HCEC 1CT (cell line): ENCODE data around the gene LEMD1.
A peak's percentile ranks its signal among the peaks of the same experiment; 100 is the strongest.

ENCODE experiments used
- DNase-seq: peaks from one replicate; pipeline ENCODE4 v3.0.0-alpha.2; 2017

Gene LEMD1, protein sequence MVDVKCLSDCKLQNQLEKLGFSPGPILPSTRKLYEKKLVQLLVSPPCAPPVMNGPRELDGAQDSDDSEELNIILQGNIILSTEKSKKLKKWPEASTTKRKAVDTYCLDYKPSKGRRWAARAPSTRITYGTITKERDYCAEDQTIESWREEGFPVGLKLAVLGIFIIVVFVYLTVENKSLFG

DNA sequence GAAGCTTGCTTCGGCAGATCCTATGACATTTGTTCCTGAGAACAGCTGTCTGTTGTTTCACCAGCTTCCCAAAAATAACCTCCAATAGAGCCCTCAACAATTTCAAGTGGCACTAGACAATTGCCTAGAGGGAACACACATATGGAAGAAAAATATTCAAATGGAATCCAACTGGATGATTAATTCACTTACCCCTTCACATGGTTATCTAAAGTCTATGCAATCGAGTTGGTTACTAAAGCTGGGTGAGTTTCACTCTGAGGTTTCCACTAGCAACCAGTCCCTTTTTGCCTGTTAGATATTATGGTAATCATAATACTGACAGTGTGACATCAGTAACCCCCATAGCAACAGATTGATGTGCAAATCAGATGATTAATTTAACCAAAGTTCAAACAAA, at the start of gene LEMD1:
Gene LEMD1, minus strand, starts transcription at position 259 of the 400 bp plus-strand sequence. CDS start 1,520 bp downstream, outside the sequence.
- no peak for DNase-seq

DNA sequence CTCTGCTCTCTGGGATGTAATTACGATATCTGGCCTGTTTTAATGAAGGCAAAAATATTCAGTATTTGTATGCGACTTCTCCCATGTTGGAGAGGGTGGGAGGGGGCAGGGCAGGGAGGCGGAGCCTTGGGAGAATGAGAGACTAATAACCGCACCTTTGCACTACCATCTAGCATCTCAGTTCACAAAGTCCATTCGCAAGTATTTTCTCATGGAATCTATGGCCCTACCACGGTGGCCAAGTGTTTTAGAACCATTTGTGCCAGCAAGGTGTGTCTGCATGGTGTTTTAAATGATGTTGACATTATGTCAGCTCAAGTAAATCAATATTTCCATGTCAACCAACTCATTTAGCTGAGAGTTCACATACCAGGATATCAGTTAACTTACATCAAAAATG, 48.3 kb upstream of the LEMD1 start:
- DNase-seq, result no peak

DNA sequence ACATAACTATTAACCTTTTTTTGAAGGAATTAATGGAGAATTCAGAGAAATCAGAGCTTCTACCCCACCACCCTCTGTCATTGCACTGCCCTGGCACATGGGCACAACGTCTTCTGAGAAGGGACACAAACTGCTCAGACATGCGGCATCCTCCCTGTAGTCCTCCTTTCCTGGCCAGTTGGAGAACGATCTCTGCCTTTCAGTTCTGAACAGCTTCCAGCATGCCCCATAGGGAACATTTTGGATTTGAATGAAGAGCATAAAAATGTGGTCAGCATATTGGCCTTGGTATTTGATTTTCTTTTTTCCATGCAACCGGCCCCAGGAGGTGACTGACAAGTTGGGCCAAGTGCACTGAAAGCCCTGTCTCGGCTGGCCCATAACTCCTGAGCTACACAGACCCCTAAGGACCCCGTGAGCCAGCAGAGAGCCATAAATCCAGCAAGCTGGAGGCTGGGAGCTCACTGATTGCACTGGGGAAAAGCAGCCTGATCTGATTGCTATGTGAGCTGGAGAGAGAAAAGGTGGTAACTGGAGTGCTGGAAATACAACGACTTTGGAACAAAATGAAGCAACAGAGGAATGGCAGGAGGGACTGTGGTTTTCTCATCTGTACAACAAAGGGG, 44.9 kb upstream of the LEMD1 start:
- no peak for DNase-seq

DNA sequence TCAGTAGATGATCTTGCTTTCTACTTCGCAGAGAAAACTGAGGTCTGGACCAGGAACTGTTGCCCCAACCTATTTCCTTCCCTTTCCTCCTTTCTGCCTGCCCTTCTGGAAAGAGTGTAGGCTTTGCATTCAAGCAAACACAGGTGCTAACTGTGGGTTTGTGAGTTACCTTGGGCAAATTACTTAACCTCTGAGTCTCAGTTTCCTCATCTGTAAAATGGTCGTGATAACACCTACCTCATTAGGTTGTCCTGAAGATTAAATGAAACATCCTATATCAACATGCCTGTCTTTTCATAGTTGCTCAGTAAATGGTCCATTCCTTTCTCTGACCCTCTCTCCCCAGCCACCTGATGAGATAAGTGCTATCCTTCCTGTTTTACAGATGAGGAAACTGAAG, 43.5 kb upstream of the LEMD1 start:
- no peak for DNase-seq

DNA sequence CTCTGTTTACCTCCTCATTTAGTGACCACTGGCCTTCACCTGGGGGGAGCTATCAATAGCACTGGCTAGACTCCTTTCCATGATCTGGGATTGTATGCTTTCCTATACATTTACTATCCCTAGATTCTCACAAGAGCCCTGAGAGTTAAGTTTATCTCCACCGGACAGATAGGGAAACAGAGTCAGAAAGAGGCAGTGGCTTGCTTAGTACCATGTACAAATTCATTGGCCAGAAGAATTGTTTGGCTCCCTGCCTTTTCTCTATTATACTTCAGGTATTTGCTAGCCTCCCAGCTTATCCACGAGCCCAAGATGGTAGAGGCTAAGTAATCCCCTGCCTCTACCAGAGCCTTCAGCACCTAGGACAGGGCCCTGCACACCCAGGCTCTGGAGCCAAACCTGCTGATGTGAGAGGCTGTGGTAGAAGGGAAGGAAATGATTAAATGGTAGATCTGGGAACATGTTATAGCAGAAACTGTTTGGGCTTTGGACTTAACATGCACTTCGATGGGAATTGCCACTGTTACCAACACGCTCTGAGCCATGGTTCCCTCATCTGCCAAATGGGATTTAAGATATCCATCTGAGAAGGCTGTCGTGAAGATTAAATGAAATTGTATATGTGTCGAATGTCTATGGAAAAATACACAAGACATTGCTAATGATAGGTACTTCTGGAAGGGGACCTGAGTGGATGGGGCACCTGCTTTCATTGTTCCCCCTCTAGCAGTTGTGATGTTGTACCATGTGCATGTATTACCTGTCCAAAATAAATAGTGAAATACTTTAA, 37.1 kb upstream of the LEMD1 start:
- peak; percentile 23 for DNase-seq

DNA sequence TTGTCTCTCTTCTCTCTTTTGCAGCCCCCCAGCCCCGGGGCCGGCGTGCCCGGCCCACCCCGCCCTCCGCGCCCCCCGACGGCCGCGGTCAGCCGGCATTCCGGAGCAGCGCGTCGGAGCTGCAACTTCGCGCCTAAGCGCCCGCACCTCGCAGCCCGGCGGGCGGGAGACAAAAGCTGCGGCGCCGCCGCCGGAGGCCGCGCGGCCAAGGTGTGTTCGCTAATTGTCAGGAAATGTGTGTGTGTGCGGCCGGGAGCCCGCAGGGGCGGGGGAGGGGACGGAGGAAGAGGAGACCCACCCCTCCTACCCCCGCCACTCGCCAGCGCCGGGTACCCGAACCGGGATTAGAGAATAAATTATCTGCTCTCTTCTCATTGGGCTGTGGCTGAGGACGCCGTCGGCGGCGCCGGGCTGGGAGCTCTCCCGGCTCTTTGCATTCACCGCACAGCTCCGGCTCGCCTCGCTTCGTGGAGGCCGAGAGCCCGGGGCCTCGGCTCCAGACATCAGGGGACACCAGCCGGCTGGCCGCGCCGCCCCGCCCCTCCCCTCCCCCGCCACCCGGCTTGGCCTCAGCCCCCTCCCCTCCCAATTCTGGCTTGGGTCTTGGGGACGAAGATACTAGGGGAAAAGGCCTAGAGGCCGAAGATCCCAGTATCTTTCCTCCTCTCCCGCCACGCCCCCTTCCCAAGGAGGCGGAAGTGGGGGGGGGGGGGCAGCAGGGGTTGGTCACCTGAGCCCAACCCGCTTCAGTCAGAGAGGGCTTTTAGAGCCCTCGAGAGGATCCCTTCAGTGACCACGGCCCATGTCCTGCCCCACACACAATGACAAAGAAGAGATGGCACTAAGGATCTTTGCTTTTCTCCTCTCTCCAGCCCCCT, 35.3 kb upstream of the LEMD1 start:
- DNase-seq, result no peak

DNA sequence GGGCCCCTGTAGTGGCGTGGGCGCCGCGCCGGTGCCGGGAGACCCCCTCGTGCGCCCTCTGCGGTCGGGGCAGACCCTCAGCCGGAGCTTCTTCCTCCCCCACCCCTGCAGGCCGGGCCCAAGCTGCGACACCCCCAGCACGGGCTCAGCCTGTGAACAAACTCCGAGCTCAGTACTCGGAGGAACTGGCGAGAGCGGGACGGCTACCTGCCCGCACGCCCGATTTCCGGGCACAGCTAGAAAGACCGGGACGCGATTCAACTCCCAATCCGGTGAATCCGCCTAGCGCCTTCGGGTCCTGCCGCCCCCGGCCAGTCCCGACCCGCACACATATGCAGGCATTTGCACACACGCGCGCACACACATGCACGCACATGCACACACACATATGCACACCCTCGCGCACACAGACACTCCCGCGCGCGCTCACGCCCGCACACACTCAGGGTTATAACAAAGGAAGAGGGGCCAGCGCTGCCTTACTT, 34.6 kb upstream of the LEMD1 start:
- no peak for DNase-seq

DNA sequence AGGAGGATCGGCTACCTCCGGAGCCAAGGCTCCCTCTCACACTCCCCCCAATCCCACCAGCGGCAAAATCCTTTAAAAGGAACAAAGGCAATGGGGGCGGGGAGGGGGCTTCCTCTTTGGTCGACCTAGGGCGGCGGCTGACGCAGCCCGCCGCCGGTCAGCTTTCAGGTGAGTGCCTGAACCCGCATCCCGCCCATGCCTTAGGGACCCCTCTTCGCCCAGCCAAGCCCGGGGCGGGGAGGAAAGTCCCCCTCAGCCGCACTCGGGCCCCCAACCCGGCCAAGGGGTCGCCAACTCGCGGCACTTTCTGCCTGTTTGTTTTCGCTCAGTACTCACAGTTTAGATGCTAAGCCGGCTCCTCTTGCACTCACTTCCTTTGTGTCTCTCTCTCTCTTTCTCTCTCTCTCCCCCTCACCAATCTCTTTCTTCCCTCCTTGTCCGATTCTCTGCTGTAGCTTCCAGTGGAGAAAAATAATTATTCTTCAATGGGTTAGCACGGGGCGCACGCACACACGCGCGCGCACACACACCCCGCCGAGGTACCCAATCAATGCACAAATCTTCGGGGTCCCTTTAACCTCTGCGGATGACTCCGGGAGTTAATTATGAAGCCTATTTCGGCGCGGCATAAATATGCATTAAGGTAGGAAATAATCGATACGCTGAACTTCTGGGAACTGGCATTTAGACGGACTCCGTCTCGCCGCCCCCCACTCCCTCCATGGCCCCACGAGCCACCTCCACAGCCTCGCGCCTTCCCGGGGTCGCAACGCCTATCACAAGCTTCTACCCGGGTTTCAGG, 33.9 kb upstream of the LEMD1 start, which contains the start of gene BLACAT1:
Gene BLACAT1, minus strand, starts transcription at position 465 of the 802 bp plus-strand sequence.
- no peak for DNase-seq

DNA sequence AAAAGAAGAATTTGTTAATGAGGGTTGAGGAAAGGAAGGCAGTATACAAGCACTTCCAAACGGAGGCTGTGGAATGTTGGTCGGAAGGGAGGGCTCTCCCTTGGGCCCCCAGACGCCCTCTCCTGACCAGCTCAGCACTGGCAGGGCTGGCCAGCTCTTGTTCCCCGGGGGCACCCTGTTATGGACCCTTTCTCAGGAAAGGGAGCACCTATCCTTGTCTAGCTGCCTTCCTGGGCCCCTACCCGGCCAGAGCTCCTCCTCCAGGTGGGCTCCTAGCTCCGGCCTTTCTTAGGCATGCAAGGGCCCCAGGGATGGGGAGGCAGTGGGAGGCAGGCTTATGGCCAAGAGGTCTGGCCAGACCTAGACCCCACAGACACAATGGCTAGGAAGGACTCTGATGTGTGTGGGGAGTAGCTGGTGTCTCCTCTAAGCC, 33.1 kb upstream of the LEMD1 start:
- no peak for DNase-seq

DNA sequence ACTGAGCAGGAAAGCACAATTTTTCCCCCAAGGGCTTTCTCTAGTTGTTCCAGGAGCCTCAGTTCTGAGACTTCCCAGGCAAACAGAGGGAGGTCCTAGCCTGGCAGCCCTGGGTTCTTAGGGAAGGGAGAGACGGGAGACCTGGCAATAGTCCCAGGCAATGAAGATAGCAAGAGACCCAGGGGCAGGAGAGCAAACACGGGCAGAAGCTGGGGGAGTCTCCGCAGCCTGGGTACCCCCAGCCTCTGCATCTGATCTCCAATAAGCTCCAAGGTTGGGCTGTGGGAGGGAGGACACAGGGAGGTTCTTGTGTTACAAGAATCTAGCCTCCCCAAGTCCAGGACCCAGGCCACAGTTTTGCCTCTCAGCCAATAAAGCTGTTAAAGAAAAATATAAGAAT, 31.6 kb upstream of the LEMD1 start:
- DNase-seq, result no peak

DNA sequence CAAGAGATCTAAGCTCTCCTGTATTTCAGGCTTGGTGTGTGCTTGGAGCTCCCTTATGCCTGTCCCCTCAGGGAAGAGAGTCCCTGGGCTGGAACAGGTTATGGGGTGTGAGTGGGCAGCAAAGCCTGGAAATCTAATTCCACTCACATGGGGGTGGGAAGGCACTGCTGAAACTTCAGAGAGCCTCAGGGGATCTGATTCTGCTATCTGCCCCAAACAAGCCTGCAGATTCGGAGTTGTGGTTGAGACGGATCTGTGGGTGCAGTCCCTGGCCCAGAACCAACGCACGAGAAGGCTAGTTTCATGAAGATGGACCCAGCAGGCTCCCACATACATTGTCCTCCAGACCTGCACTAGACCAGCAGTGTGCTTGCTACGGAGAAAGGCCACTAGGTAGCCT, 31.1 kb upstream of the LEMD1 start:
- no peak for DNase-seq

DNA sequence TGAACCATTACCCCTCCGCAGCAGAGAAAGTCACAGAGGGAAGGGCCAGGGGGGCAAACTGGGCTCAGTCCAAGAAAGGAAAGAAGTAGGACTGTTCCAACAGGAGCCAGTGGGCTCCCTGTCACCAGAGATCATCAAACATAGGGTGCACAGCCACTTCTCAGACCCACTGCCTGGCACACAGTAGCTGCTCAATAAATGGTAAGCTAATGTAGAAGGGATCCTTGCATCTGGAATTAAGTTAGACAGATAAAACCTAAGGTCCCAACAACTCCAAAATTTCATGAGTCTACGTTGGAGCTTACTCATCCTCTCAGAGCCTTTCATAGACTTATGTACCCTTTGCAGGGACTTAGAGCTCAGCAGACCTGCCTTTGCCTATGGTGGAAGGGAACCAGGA, 30.5 kb upstream of the LEMD1 start:
- no peak for DNase-seq

DNA sequence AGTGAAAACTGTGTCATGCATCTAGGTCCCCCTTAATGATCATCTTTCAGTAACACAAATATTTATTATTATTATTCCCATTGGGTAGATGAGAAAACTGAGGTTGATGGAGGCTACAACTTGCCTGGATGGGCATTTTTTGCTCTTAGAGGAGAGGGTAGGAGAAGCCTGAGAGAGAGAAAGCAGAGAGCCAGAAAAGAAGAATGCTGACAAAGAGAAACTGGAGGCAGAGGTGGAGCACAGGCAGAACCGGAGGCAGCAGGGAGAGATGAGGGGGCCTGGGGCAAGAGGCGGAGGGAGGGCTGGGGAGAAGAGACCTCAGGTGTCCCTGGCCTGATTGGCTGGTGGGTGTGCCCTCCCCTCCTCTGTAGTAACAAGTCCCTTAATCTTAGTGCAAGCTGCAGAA, 29.9 kb upstream of the LEMD1 start:
- DNase-seq, result no peak

DNA sequence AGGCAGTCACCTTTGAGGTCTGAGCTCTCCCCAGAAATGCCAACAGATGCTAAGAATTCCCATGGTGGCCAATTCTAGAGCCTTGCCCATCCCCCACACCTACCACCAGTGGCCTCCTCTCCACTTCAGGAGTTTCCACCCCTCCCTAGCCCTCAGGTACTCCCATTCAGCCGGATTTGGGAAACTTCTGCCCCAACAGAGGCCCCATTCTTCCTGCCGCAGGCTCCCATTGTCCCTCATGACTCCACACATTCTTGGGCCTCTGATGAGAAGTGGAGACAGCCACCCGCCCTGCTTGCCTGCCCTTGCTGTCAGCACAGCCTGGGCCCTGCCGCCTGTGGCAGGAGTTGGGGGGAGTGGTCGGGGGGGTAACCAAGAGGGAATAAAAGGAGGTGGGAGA, 29.3 kb upstream of the LEMD1 start:
- no peak for DNase-seq

DNA sequence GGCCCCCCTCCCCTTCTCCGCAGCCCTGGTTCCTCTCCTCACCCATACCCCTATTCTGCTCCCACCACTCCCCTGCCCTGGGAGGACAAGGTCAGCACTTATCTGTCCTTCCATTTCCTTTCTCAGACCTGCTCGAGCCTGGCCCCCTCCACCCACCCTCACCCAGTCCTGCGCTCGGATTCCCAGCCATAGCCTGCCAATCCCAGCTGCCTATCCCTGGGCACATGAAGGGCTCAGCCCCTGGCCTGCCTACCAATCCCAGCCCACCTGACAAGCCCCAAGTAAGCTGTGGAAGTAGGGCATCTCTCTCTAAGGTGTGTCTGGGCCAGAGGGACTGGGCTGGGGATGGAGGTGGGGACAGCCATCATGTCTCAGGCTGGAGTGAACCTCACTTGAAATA, 28.6 kb upstream of the LEMD1 start:
- DNase-seq, result no peak

DNA sequence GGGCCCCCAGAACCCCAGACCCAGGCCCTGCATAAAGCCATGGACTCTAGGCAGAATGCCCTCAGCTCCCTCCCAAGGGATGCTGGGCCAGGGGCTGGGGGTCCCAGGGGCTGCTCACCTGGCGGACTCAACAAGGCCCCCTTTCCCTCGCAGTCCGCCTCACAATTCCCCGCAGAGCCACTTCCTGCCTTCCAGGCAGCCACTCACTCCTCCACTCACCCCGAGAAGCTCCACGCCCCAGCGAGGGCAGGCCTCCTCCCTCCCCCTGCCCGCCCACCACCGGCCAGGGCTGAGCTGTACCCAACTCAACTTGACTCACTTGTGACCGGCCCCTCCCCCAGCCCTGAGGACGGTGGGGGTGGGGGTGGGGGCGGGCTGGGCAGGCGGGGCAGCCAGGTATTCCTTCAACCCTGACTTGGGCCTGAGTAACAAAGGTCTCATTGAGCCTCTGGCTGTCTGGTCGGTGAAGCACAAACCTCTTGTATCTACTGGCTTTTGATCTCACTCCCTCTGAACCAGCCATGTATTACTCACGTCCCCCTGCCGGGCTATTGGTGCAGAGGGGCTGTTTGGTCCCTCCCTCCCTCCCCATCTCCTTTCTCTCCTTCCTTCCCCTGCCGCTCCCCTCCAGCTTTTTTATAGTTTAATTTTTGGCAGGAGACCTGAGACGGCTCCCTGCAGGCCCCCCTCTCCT, 28.0 kb upstream of the LEMD1 start:
- peak; percentile 13 for DNase-seq

DNA sequence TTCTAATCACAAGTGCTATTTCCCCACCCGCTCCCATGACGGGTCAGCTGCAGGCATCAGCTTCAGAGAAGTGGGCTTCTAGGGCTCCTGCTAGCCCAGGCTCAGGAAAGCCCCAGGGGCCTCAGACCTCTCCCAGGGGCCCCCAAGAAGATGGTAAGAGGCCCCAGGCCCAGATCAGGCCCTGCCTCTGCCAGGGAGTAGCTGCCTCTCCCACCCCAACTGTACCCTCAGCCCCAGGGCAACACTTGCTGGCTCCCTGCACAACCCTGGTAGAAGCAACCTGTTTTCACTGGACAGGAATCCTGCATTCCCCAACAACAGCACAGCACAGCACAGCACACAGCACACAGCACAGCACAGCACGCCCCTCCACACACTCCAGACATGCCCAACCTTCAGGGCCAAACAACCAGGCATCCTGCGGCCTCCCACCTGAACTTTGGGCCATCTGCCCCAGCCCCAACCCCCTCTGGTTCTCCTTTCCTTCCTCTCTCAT, 27.4 kb upstream of the LEMD1 start:
- no peak for DNase-seq

DNA sequence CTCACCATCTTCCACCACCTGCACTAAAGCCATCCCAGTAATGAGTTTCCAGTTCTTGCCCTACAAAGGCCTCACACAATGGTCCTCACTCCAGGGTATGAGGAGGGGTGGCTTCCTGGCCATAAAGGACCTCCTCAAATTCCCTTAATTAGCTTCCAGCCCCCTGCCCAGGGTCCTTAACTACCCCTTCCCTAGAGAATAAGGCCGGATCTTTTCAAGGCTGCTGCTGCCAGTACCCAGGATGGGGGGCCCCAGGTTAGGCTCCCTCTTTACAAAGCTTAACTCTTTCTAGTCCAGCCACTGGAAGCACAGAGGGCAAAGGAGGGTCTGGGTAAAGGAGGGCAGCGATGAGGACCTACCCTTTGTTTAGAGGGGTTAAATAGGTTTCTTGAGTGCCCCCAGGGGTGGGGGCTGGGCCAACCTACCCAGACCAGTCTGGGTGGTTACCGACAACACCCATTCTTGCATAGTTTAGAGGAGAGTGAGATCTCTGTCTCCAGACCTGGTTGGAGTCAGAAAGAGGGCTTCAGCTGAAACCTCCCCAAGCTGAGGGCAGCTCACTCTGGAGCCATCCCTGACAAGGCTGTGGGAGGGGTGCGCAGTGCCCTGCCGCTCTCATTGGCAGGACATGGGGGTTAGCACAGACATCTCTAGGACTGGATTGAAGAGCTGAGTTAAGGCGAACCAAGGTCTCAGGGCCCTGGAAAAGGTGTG, 26.8 kb upstream of the LEMD1 start:
- DNase-seq, result no peak

DNA sequence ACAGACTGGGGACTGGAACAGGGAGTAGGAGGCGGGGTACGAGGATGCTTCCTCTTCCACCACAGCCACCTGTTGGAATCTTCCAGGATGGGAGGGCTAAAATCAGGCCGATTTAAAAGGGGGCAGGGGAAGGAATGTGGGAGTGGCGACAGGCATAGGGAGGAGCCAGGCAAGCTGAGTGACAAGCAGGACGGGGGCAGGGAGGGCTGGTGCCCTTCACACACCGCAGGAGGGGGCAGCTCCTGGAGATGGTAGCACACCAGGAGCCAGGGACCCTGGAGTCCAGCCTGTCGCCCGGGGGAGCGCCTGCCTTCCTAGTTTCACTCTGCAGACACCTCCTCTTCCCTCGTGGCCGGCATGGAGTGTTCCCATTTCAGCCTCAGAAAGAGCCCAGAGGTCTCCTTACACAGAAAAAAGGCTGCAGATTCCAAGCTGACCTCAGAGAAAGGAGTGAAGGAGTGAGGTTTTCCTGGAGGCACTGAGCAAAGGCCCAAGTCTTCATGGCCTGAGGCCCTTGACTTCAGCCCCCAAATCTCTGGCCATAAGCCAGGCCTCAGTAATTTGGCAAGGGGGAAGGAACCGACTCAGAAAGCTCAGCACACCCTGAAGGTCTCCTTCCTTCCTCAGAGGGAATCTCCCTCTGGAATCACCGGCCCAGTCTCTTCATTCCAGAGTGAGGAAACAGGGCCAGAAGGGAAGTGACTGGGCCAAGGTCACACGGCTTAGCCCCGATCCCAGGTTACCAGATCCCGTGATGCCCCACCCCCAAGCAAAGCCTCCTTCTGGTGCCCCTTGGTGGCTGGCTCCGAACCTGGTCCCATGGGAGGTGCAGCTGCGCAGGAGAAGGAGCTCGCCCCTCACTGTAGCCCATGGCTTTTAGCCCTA, 25.8 kb upstream of the LEMD1 start:
- DNase-seq, result no peak

DNA sequence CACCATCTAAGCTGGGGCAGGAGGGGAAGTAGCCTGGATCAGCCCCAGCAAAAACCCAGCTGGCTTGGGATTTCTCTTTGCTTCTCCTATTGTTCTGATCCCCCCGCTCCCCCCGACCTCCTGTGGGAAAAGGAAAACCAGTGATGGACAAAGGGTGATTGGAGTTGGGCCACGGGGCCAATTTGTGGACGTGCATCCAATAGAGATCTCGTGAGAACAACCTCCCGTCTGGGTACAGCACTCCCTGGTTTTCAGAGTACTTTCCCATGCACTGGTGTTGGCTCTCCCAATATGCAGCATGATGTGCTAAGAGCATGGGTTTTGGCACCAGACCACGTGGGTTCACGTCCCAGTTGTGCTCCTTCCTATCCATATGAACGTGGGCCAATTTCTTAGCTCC, 25.0 kb upstream of the LEMD1 start:
- DNase-seq, result no peak
